Natural killer cell treated with Interleukin-12 subunit alpha and Interleukin-12 subunit beta and Interleukin-15 and Interleukin-18, amount 100 ng/mL, for 72 hours (primary cell): ENCODE data around the gene RIMS1. TPM values are rescaled to one million over a fixed set of nuclear protein-coding genes. Genes with fewer than 3 reads are reported as not detected.
"Not testable (repeated sequence)": the region's sequence is repeated elsewhere in the genome, so short reads cannot be mapped to it uniquely, and the experiment has no call there.

Experiments
- ATAC-seq, 2 donors: fragments of 150-1000 bp; cut with Tn5 transposase in 1 of 2; sonication (Bioruptor Pico), chemical (Tn5 transposase) in 1 of 2; 2 replicates each; pipeline ENCODE4 v1.10.0; 2021
- DNase-seq: peaks from one replicate; pipeline ENCODE4 v3.0.0; 2022; ENCODE audit warnings: low spot score
- H3K27ac Mint-ChIP-seq, 2 donors: 1 replicate in 1 of 2; 2 replicates in 1 of 2; pipeline ENCODE4 v1.8.0; 2022; ENCODE audit warnings: mixed read lengths in 2 of 2, mild to moderate bottlenecking in 1 of 2, moderate library complexity in 1 of 2
- H3K27me3 Mint-ChIP-seq, 2 donors: 1 replicate in 1 of 2; 2 replicates in 1 of 2; pipeline ENCODE4 v1.8.0; 2022; ENCODE audit warnings: mixed read lengths in 2 of 2
- H3K36me3 Mint-ChIP-seq: one replicate; pipeline ENCODE4 v1.8.0; 2022; ENCODE audit warnings: mixed read lengths
- H3K4me1 Mint-ChIP-seq, 2 donors: 1 replicate in 1 of 2; 2 replicates in 1 of 2; pipeline ENCODE4 v1.8.0; 2022; ENCODE audit warnings: low read depth in 2 of 2, mixed read lengths in 2 of 2, mild to moderate bottlenecking in 1 of 2
- H3K4me3 Mint-ChIP-seq: one replicate; pipeline ENCODE4 v1.8.0; 2022; ENCODE audit warnings: mixed read lengths
- H3K9me3 Mint-ChIP-seq: 2 replicates; pipeline ENCODE4 v1.8.0; 2022; ENCODE audit warnings: mixed read lengths
- total RNA-seq, 2 donors: library from RNA; stranded (reverse); gene quantifications; one replicate each; pipeline ENCODE4 v1.2.3, GENCODE V29; 2022

The RIMS1 gene
- total RNA-seq, 2 donors from 2014 or later: not detected

GRCh38 chr6:72316675-72317380, 430.5 kb downstream of the RIMS1 start:
- H3K27me3 Mint-ChIP-seq: no peaks in the 10 kb centered on the region
- H3K4me1 Mint-ChIP-seq: peaks cover 0 to 2% of the 10 kb centered on the region in 2 donors
- DNase-seq (no peak), ATAC-seq (peak; percentile 46 to 60)
- no peak overlapping the region for H3K27ac Mint-ChIP-seq
- no peak overlapping the region for H3K4me3 Mint-ChIP-seq
- H3K9me3 Mint-ChIP-seq: no peaks in the 10 kb centered on the region
- no peaks in the 10 kb centered on the region for H3K36me3 Mint-ChIP-seq

GRCh38 chr6:72321788-72322187, 435.4 kb downstream of the RIMS1 start:
- Mint-ChIP-seq H3K4me3 (no peak overlapping the region), H3K27ac (no peak overlapping the region), H3K36me3 (no peaks in the 10 kb centered on the region), H3K4me1 (no peaks in the 10 kb centered on the region), H3K27me3 (no peaks in the 10 kb centered on the region), H3K9me3 (no peaks in the 10 kb centered on the region)
- no peak for DNase-seq
- no peak for ATAC-seq

- Mint-ChIP-seq H3K36me3 (no peaks in the 10 kb centered on the region), H3K9me3 (no peaks in the 10 kb centered on the region), H3K4me1 (no peaks in the 10 kb centered on the region), H3K27me3 (no peaks in the 10 kb centered on the region), H3K4me3 (no peak overlapping the region), H3K27ac (no peak overlapping the region)
- ATAC-seq: no peak
- DNase-seq: no peak
Measured at GRCh38 chr6:72322771-72323170, 436.4 kb downstream of the RIMS1 start.

GRCh38 chr6:72324591-72324990, 438.2 kb downstream of the RIMS1 start:
- H3K4me1 Mint-ChIP-seq: no peaks in the 10 kb centered on the region
- DNase-seq (no peak), ATAC-seq (no peak)
- no peak overlapping the region for H3K4me3 Mint-ChIP-seq
- H3K27ac Mint-ChIP-seq: no peak overlapping the region
- peaks cover 2% of the 10 kb centered on the region for H3K9me3 Mint-ChIP-seq
- H3K27me3 Mint-ChIP-seq: no peaks in the 10 kb centered on the region
- H3K36me3 Mint-ChIP-seq: no peaks in the 10 kb centered on the region

GRCh38 chr6:72328775-72329174, 442.4 kb downstream of the RIMS1 start:
- Mint-ChIP-seq H3K27ac (no peak overlapping the region), H3K9me3 (peaks cover 3% of the 10 kb centered on the region), H3K4me3 (no peak overlapping the region), H3K36me3 (no peaks in the 10 kb centered on the region), H3K4me1 (no peaks in the 10 kb centered on the region), H3K27me3 (no peaks in the 10 kb centered on the region)
- DNase-seq (no peak), ATAC-seq (no peak)

- H3K9me3 Mint-ChIP-seq, H3K36me3 Mint-ChIP-seq, H3K27me3 Mint-ChIP-seq, ATAC-seq, H3K4me3 Mint-ChIP-seq, DNase-seq, H3K4me1 Mint-ChIP-seq, H3K27ac Mint-ChIP-seq: not testable (repeated sequence)
Measured at GRCh38 chr6:72335203-72335602, 448.9 kb downstream of the RIMS1 start.

- Mint-ChIP-seq H3K4me1 (no peaks in the 10 kb centered on the region), H3K4me3 (no peak overlapping the region), H3K27ac (no peak overlapping the region), H3K9me3 (no peaks in the 10 kb centered on the region), H3K27me3 (no peaks in the 10 kb centered on the region), H3K36me3 (no peaks in the 10 kb centered on the region)
- DNase-seq: no peak
- no peak for ATAC-seq
Measured at GRCh38 chr6:72348926-72349325, 462.6 kb downstream of the RIMS1 start.

GRCh38 chr6:72350296-72350881, 464.0 kb downstream of the RIMS1 start:
- H3K36me3 Mint-ChIP-seq: no peaks in the 10 kb centered on the region
- no peak overlapping the region for H3K27ac Mint-ChIP-seq
- H3K27me3 Mint-ChIP-seq: no peaks in the 10 kb centered on the region
- no peaks in the 10 kb centered on the region for H3K9me3 Mint-ChIP-seq
- ATAC-seq (no peak), DNase-seq (no peak)
- H3K4me1 Mint-ChIP-seq: no peaks in the 10 kb centered on the region
- no peak overlapping the region for H3K4me3 Mint-ChIP-seq

- H3K4me1 Mint-ChIP-seq: no peaks in the 10 kb centered on the region
- H3K27me3 Mint-ChIP-seq: peaks cover 9 to 13% of the 10 kb centered on the region in 2 donors
- H3K36me3 Mint-ChIP-seq: no peaks in the 10 kb centered on the region
- no peak overlapping the region for H3K27ac Mint-ChIP-seq
- DNase-seq (no peak), ATAC-seq (no peak)
- H3K4me3 Mint-ChIP-seq: no peak overlapping the region
- H3K9me3 Mint-ChIP-seq: no peaks in the 10 kb centered on the region
Measured at GRCh38 chr6:72363844-72364740, 477.7 kb downstream of the RIMS1 start.

- ATAC-seq: no peak
- Mint-ChIP-seq H3K27ac (no peak overlapping the region), H3K27me3 (peaks cover 9 to 15% of the 10 kb centered on the region in 2 donors), H3K4me1 (no peaks in the 10 kb centered on the region), H3K4me3 (no peak overlapping the region), H3K36me3 (no peaks in the 10 kb centered on the region), H3K9me3 (no peaks in the 10 kb centered on the region)
- no peak for DNase-seq
Measured at GRCh38 chr6:72365773-72366172, 479.4 kb downstream of the RIMS1 start.

- ATAC-seq: no peak
- H3K27me3 Mint-ChIP-seq: peaks cover 11 to 15% of the 10 kb centered on the region in 2 donors
- no peaks in the 10 kb centered on the region for H3K9me3 Mint-ChIP-seq
- H3K4me1 Mint-ChIP-seq: no peaks in the 10 kb centered on the region
- no peak overlapping the region for H3K4me3 Mint-ChIP-seq
- no peak for DNase-seq
- H3K27ac Mint-ChIP-seq: no peak overlapping the region
- H3K36me3 Mint-ChIP-seq: no peaks in the 10 kb centered on the region
Measured at GRCh38 chr6:72367439-72367838, 481.1 kb downstream of the RIMS1 start.

GRCh38 chr6:72371473-72371872, 485.1 kb downstream of the RIMS1 start:
- no peaks in the 10 kb centered on the region for H3K4me1 Mint-ChIP-seq
- H3K27ac Mint-ChIP-seq: no peak overlapping the region
- H3K36me3 Mint-ChIP-seq: no peaks in the 10 kb centered on the region
- no peaks in the 10 kb centered on the region for H3K9me3 Mint-ChIP-seq
- H3K4me3 Mint-ChIP-seq: no peak overlapping the region
- peaks cover 9 to 10% of the 10 kb centered on the region in 2 donors for H3K27me3 Mint-ChIP-seq
- DNase-seq: no peak
- ATAC-seq: no peak

GRCh38 chr6:72374172-72374571, 487.8 kb downstream of the RIMS1 start:
- Mint-ChIP-seq H3K9me3 (no peaks in the 10 kb centered on the region), H3K27ac (no peak overlapping the region), H3K4me3 (no peak overlapping the region), H3K36me3 (no peaks in the 10 kb centered on the region), H3K4me1 (no peaks in the 10 kb centered on the region), H3K27me3 (peaks cover 1 to 2% of the 10 kb centered on the region in 2 donors)
- ATAC-seq (no peak), DNase-seq (no peak)

GRCh38 chr6:72374857-72375256, 488.5 kb downstream of the RIMS1 start:
- no peaks in the 10 kb centered on the region for H3K4me1 Mint-ChIP-seq
- H3K9me3 Mint-ChIP-seq: no peaks in the 10 kb centered on the region
- H3K27ac Mint-ChIP-seq: no peak overlapping the region
- H3K27me3 Mint-ChIP-seq: peaks cover 0 to 2% of the 10 kb centered on the region in 2 donors
- no peak for DNase-seq
- H3K36me3 Mint-ChIP-seq: no peaks in the 10 kb centered on the region
- H3K4me3 Mint-ChIP-seq: no peak overlapping the region
- no peak for ATAC-seq
